Esophagus squamous epithelium (tissue), 4 donors: Measurements from ENCODE around the gene HDAC10.

ENCODE experiments used
- CTCF ChIP-seq, 6 experiments: fragments of 450-650 bp in 4 of 6; fragments of 200-600 bp in 2 of 6; sonication (generic) in 2 of 6; IDR thresholded peaks; one replicate each; pipeline ENCODE4 v1.5.1; 2016 to 2019; ENCODE audit warnings: antibody characterized with exemption in 6 of 6, mild to moderate bottlenecking in 4 of 6, moderate library complexity in 4 of 6
- POLR2A ChIP-seq, 4 donors: fragments of 450-650 bp; IDR thresholded peaks; one replicate each; pipeline ENCODE4 v1.6.1; 2017; ENCODE audit warnings: antibody characterized with exemption in 4 of 4, mild to moderate bottlenecking in 4 of 4, moderate library complexity in 3 of 4

GRCh38 chr22:50199829-50200460 lies 51.1 kb downstream of the HDAC10 start:
- no peak for TF ChIP-seq POLR2A (IDR thresholded peaks at IDR 0.05)
- TF ChIP-seq CTCF (IDR thresholded peaks at IDR 0.05) = no peak
